Brain pericyte (primary cell): ENCODE results near the gene DNAH3.
"Not testable (repeated sequence)": the region's sequence is repeated elsewhere in the genome, so short reads cannot be mapped to it uniquely, and the experiment has no call there.

Experiments used
- DNase-seq: peaks from one replicate; pipeline ENCODE4 v3.0.0-alpha.2; 2012; ENCODE audit warnings: low read depth, low spot score

Gene DNAH3

GRCh38 chr16:20997147-20997546, 153.5 kb downstream of the DNAH3 start:
- DNase-seq = no peak

GRCh38 chr16:20995711-20996110, 154.9 kb downstream of the DNAH3 start:
- DNase-seq = no peak

- DNase-seq = not testable (repeated sequence)
Observed at GRCh38 chr16:20989496-20990070, 161.1 kb downstream of the DNAH3 start.

- no peak for DNase-seq
Observed at GRCh38 chr16:20987049-20987448, 163.6 kb downstream of the DNAH3 start.

- no peak for DNase-seq
Observed at GRCh38 chr16:20984019-20984418, 166.6 kb downstream of the DNAH3 start.

- DNase-seq = no peak
Observed at GRCh38 chr16:20976576-20976975, 174.1 kb downstream of the DNAH3 start.

GRCh38 chr16:20973201-20973600, 177.4 kb downstream of the DNAH3 start:
- not testable (repeated sequence) for DNase-seq

GRCh38 chr16:20971401-20971800, 179.2 kb downstream of the DNAH3 start:
- no peak for DNase-seq

- DNase-seq = no peak
Observed at GRCh38 chr16:20969386-20969785, 181.3 kb downstream of the DNAH3 start.

- no peak for DNase-seq
Observed at GRCh38 chr16:20968765-20969164, 181.9 kb downstream of the DNAH3 start.

- no peak for DNase-seq
Observed at GRCh38 chr16:20960899-20961298, 189.7 kb downstream of the DNAH3 start.

- DNase-seq = no peak
Observed at GRCh38 chr16:20957153-20957552, 193.5 kb downstream of the DNAH3 start.

GRCh38 chr16:20956319-20956718, 194.3 kb downstream of the DNAH3 start:
- no peak for DNase-seq

GRCh38 chr16:20954574-20954973, 196.1 kb downstream of the DNAH3 start:
- DNase-seq = no peak

GRCh38 chr16:20952139-20952920, 198.3 kb downstream of the DNAH3 start:
- no peak for DNase-seq

GRCh38 chr16:20950294-20950693, 200.4 kb downstream of the DNAH3 start:
- no peak for DNase-seq

- DNase-seq = no peak
Observed at GRCh38 chr16:20949660-20950059, 201.0 kb downstream of the DNAH3 start.

- DNase-seq = no peak
Observed at GRCh38 chr16:20948444-20948843, 202.2 kb downstream of the DNAH3 start.

- DNase-seq = no peak
Observed at GRCh38 chr16:20946015-20946629, 204.5 kb downstream of the DNAH3 start.

GRCh38 chr16:20945575-20945875, 205.1 kb downstream of the DNAH3 start:
- not testable (repeated sequence) for DNase-seq

- no peak for DNase-seq
Observed at GRCh38 chr16:20944861-20945574, 205.6 kb downstream of the DNAH3 start.

GRCh38 chr16:20942256-20942655, 208.4 kb downstream of the DNAH3 start:
- DNase-seq = no peak

- no peak for DNase-seq
Observed at GRCh38 chr16:20941636-20941926, 209.1 kb downstream of the DNAH3 start.
